OCI-LY7 (cell line): ENCODE data around the gene KPNA3. TPM values are rescaled to one million over a fixed set of nuclear protein-coding genes. Genes with fewer than 3 reads are reported as not detected.

Experiments
- BruUV-seq: library from RNA; stranded (reverse); fragments of 400-500 nt; replicated peaks from 2 replicates; lab custom pipeline; 2021; lab: Mats Ljungman, UMichigan
- CTCF ChIA-PET: fragments of 300-600 bp; sonication (Branson Sonifier 250); formaldehyde crosslinking; loops from one replicate; lab custom pipeline; 2022; ENCODE audit warnings: antibody characterized with exemption; ENCODE audit not compliant: unreplicated experiment; lab: Charles Lee
- POLR2A ChIA-PET: fragments of 300-600 bp; sonication (Branson Sonifier 250); formaldehyde crosslinking; loops from one replicate; lab custom pipeline; 2022; ENCODE audit warnings: antibody characterized with exemption; lab: Charles Lee
- DNase-seq: peaks from one replicate; pipeline ENCODE4 v3.0.0-alpha.2; 2015; ENCODE audit warnings: low spot score
- H2AFZ ChIP-seq: fragments of 200-600 bp; sonication (generic), shearing (Covaris generic); 2 replicates; pipeline ENCODE4 v1.6.1; 2014; ENCODE audit warnings: mild to moderate bottlenecking, antibody characterized with exemption, low read length, moderate library complexity
- H3K27ac ChIP-seq: fragments of 200-600 bp; sonication (generic); 2 replicates; pipeline ENCODE4 v1.5.1; 2014; ENCODE audit warnings: mixed run types, low read depth, mild to moderate bottlenecking, moderate library complexity, low read length, inconsistent platforms; ENCODE audit not compliant: poor library complexity, severe bottlenecking
- H3K36me3 ChIP-seq: fragments of 200-600 bp; sonication (generic); 2 replicates; pipeline ENCODE4 v1.6.1; 2014; ENCODE audit warnings: mild to moderate bottlenecking, antibody characterized with exemption, low read length, moderate library complexity, mixed read lengths; ENCODE audit not compliant: insufficient read depth
- H3K4me1 ChIP-seq: fragments of 200-600 bp; sonication (generic); 2 replicates; pipeline ENCODE4 v1.5.1; 2014; ENCODE audit warnings: mild to moderate bottlenecking, low read length; ENCODE audit not compliant: insufficient read depth, poor library complexity, severe bottlenecking
- H3K4me2 ChIP-seq: fragments of 200-600 bp; sonication (generic); 2 replicates; pipeline ENCODE4 v1.6.1; 2014; ENCODE audit warnings: mild to moderate bottlenecking, low read length
- H3K4me3 ChIP-seq: fragments of 200-600 bp; sonication (generic); 2 replicates; pipeline ENCODE4 v1.5.1; 2014; ENCODE audit warnings: mild to moderate bottlenecking, low read depth, low read length; ENCODE audit not compliant: poor library complexity, severe bottlenecking
- H3K79me2 ChIP-seq: fragments of 200-600 bp; sonication (generic); 2 replicates; pipeline ENCODE4 v1.6.1; 2016; ENCODE audit warnings: low read depth, mild to moderate bottlenecking, low read length, moderate library complexity, mixed read lengths; ENCODE audit not compliant: insufficient read depth
- H3K9me2 ChIP-seq: fragments of 200-600 bp; sonication (generic); 2 replicates; pipeline ENCODE4 v1.6.1; 2016; ENCODE audit warnings: mild to moderate bottlenecking, low read length, mixed read lengths; ENCODE audit not compliant: insufficient read depth
- H3K9me3 ChIP-seq: fragments of 200-600 bp; sonication (generic); 2 replicates; pipeline ENCODE4 v1.6.1; 2014; ENCODE audit warnings: mild to moderate bottlenecking, mixed run types, low read length, mixed read lengths
- H4K20me1 ChIP-seq: fragments of 200-600 bp; sonication (generic); 2 replicates; pipeline ENCODE4 v1.6.1; 2014; ENCODE audit warnings: mild to moderate bottlenecking, antibody characterized with exemption, low read length, moderate library complexity, mixed read lengths; ENCODE audit not compliant: insufficient read depth
- CTCF ChIP-seq: fragments of 200-600 bp; sonication (generic); conservative IDR thresholded peaks from 2 replicates; pipeline ENCODE4 v1.5.1; 2014; ENCODE audit warnings: mild to moderate bottlenecking, antibody characterized with exemption, low read length, moderate library complexity, mixed read lengths
- EZH2phosphoT487 ChIP-seq: fragments of 200-600 bp; sonication (generic); IDR thresholded peaks from 2 replicates; pipeline ENCODE4 v1.6.1; 2018; ENCODE audit warnings: low read depth, borderline replicate concordance, mild to moderate bottlenecking, mixed run types, antibody characterized with exemption, low read length, moderate library complexity, mixed read lengths
- intact Hi-C: fragments of 100-400 bp; cut with micrococcal nuclease; formaldehyde crosslinking; loops from one replicate; pipeline ENCODE4 v1.10.0; 2022; ENCODE audit not compliant: unreplicated experiment
- total RNA-seq, 2 experiments: library from RNA; depleted of rRNA in 1 of 2; stranded (reverse); fragments of >200 nt in 1 of 2; shearing (Covaris generic) in 1 of 2; gene quantifications; 2 replicates each; pipeline ENCODE4 v1.2.3, GENCODE V29; 2014 to 2022

KPNA3 gene
- total RNA-seq, 2 experiments from 2014 or later = 18.2 to 41.1 TPM

GRCh38 chr13:49760558-49760957, 31.9 kb downstream of the KPNA3 start:
- CTCF ChIA-PET = no interaction called here

GRCh38 chr13:49759503-49759902, 33.0 kb downstream of the KPNA3 start:
- Histone ChIP-seq H4K20me1 (0 out of 2 replicates have a peak, but pooled peaks cover 3% of the 10 kb centered on the region), H3K9me3 (peaks cover 29% of the 10 kb centered on the region), H2AFZ (no peak overlapping the region), H3K4me1 (peaks cover 5% of the 10 kb centered on the region), H3K4me3 (no peak overlapping the region), H3K79me2 (peaks cover 78% of the 10 kb centered on the region), H3K27ac (no peak overlapping the region), H3K4me2 (no peak overlapping the region), H3K36me3 (peaks cover 57% of the 10 kb centered on the region), H3K9me2 (no peaks in the 10 kb centered on the region)
- POLR2A ChIA-PET = interaction anchor here (0.9 to 1.3 kb wide), 2 partner anchors 22 to 33 kb away, joined by 5 read pairs; partner anchors contain the start of gene KPNA3
- peak; percentile 53 for DNase-seq
- TF ChIP-seq EZH2phosphoT487 = no peak
- TF ChIP-seq CTCF = no peak
- intact Hi-C loops = no loop called here
- BruUV-seq = no TSS peak
- CTCF ChIA-PET = interaction anchor here (0.5 kb wide), 1 partner anchor 816 kb away, joined by 3 read pairs; no protein-coding TSS in a partner anchor

More at GRCh38 chr13:49760558-49760957, 31.9 kb downstream of the KPNA3 start:
- peaks cover 5% of the 10 kb centered on the region for H3K4me1 ChIP-seq
- POLR2A ChIA-PET = interaction anchor here (0.6 to 0.7 kb wide), 3 partner anchors 11 to 1623 kb away, joined by 3 to 5 read pairs (median 3); no protein-coding TSS in a partner anchor
- H3K79me2 ChIP-seq = peaks cover 77% of the 10 kb centered on the region
- H3K4me2 ChIP-seq = no peak overlapping the region
- no TSS peak for BruUV-seq
- intact Hi-C loops = no loop called here
- H3K9me3 ChIP-seq = peaks cover 29% of the 10 kb centered on the region
- no peak overlapping the region for H3K4me3 ChIP-seq
- 0 out of 2 replicates have a peak, but pooled peaks cover 3% of the 10 kb centered on the region for H4K20me1 ChIP-seq
- H3K9me2 ChIP-seq = no peaks in the 10 kb centered on the region
- H3K36me3 ChIP-seq = peaks cover 66% of the 10 kb centered on the region
- H2AFZ ChIP-seq = no peak overlapping the region
- no peak for DNase-seq
- TF ChIP-seq EZH2phosphoT487 (no peak), CTCF (no peak)
- H3K27ac ChIP-seq = no peak overlapping the region

- intact Hi-C loops = no loop called here
Observed at GRCh38 chr13:49756263-49756662, 36.2 kb downstream of the KPNA3 start.

More at GRCh38 chr13:49756263-49756662, 36.2 kb downstream of the KPNA3 start:
- peaks cover 56% of the 10 kb centered on the region for H3K36me3 ChIP-seq
- H3K9me3 ChIP-seq = peaks cover 21% of the 10 kb centered on the region; the same call in 1 of the 2 replicates
- H4K20me1 ChIP-seq = 0 out of 2 replicates have a peak, but pooled peaks cover 3% of the 10 kb centered on the region
- H3K4me3 ChIP-seq = no peak overlapping the region
- BruUV-seq = no TSS peak
- no peaks in the 10 kb centered on the region for H3K9me2 ChIP-seq
- H3K4me1 ChIP-seq = peaks cover 5% of the 10 kb centered on the region
- TF ChIP-seq EZH2phosphoT487 = no peak
- TF ChIP-seq CTCF = no peak
- ChIA-PET POLR2A (interaction anchor here (0.6 to 0.7 kb wide), 3 partner anchors 69 to 686 kb away, joined by 3 to 4 read pairs (median 3); no protein-coding TSS in a partner anchor), CTCF (no interaction called here)
- no peak overlapping the region for H2AFZ ChIP-seq
- peaks cover 93% of the 10 kb centered on the region for H3K79me2 ChIP-seq
- no peak for DNase-seq
- H3K4me2 ChIP-seq = no peak overlapping the region
- H3K27ac ChIP-seq = no peak overlapping the region
